ENCODE data around the gene BIRC7.

Gene BIRC7

DNA sequence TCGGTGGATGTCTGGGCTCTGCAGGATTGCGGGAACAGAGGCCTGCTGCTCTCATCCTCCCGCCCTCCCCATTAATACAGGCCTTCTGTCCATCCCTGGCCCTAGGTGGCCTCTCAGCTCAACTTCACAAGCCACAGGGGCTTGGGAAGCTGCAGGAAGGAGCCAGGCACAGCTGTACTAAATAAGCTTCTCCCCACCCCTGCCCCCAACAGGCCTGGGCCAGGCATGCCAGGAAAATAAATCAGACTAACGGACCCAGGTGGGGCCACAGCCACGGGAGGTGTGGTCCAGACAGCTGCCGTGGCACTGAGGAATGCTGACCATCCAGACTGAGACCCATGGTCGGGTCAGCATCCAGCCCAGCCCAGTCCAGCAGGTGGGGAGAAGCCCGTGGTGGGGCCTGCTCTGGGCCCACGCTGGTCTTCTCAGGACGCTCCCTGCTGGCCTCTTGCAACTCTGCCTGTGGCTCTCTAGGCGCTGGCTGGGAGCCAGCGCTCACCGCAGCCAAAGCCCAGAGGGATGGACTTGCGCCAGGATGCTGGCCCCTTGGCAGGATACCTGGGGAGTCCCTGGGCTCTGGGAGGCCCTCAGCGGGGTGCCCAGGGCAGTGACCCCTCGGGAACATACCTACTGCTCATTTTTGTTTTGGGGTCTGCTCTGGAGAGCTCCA lies 11.2 kb upstream of the BIRC7 start:
- no peak for DNase-seq (ENCODE audit: low read depth in 3 of 3)

DNA sequence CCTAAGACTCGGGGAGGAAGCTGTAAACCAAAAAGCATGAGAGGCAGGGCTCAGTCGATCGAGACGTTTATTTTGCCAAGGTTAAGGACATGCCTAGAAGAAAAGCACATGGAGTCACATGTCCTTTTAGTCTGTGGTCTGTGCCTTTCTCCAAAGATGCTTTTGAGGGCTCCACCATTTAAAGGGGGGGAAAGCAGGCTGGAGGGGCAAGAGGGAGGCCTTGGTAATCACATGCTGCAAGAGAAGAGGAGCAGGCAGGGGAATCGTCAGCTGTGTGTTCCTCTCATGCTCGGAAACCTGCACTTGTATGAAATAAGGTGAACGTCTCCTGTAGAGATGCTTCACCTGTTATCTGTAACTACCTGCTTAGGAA lies 10.6 kb upstream of the BIRC7 start:
- no peak for DNase-seq (ENCODE audit: low read depth in 3 of 3)

DNA sequence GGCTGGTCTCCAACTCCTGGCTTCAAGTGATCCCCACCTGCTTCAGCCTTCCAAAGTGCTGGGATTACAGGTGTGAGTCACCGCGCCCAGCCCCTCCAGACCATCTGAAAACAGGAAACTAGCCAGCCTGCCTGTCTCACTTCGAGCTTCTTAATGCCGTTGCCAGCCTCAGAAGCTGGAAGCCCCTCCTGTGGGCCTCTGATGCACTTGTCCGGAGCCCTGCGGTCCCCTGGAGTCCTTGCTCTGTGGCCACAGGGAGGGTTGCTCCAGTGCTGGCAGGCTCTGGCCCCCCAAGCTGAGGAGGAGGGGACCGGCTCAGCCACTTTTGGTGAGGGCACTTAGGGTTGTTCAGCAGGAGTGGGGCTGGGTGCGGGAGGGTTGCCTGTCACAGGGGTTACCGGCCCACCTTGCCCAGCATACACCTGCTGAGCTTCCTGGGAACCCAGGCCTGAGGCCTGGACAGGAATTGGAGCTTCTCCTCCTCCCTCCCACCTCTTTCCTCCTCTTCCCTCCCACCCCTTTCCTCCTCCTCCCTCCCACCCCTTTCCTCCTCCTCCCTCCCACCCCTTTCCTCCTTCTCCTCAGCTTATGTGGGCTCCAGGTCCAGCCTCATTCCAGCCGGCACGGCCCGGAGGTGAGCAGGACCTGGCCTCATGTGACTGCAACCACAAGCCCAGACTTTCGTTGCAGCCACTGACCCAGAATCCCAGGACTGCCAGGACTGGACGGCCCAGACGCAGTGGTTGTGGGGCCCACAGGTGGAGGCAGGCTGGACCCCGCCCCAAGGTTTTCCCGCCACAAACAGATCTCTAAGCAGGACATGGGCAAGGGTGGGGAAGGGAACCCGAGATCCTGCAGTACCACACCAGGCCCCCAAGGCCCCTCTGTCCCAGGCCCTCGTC lies 9.4 kb upstream of the BIRC7 start:
- DNase-seq (ENCODE audit: low read depth in 3 of 3): no peak

DNA sequence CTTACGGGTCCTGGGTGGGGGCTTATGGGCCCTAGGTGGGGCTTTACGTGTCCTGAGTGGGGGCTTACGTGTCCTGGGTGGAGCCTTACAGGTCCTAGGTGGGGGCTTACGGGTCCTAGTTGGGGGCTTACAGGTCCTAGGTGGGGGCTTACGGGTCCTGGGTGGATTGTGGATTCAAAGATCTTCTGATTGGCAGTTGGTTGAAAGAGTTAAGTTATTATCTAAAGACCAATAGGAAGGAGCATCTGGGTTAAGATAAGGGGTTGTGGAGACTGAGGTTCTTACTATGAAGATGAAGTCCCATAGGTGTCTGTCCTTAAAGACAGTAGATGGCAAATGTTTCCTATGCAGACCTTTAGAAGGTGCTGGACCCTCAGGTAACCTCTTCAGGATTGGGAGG lies 8.4 kb upstream of the BIRC7 start:
- DNase-seq (ENCODE audit: low read depth in 3 of 3): no peak

DNA sequence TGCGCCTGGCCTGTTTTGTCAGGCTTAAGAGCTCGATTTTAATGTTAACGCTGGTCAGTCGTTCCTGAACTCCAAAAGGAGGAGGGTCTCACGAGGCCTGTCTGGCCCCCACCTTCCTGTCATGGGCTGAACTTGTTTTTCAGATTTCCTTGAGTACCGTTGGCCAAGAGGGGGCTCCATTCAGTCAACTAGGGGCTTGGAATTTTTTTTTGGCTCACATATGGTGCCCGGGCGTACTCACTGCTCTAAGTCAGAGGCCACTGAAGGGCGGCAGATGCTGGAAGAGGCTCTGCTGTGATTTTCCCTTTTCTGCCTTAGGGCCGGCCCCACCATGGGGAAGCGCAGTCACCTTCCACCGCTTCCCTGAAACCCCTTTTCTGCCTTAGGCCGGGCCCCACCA lies 6.9 kb upstream of the BIRC7 start:
- DNase-seq (ENCODE audit: low read depth in 3 of 3): no peak

DNA sequence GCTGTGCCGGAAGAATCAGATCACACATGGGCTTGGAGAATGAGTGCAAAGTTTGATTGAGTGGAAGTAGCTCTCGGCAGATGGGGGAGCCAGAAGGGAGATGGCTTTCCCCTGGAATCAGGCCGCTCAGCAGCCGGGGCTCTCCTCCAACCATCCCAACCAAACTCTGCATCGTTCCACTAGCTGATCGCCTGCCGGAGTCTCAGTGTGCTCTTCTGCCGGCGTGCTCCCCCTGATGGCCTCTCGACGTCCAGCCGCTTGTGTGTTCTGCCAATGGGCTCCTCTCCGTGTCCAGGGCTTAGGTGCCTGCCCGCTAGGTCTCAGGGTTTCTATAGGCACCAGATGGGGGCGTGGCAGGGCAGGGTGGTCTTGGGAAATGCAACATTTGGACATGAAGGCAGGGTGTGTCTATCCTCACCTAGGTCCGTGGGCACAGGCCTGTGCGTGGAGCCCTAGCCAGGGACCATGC lies 4.9 kb upstream of the BIRC7 start:
- DNase-seq (ENCODE audit: low read depth in 3 of 3): no peak

DNA sequence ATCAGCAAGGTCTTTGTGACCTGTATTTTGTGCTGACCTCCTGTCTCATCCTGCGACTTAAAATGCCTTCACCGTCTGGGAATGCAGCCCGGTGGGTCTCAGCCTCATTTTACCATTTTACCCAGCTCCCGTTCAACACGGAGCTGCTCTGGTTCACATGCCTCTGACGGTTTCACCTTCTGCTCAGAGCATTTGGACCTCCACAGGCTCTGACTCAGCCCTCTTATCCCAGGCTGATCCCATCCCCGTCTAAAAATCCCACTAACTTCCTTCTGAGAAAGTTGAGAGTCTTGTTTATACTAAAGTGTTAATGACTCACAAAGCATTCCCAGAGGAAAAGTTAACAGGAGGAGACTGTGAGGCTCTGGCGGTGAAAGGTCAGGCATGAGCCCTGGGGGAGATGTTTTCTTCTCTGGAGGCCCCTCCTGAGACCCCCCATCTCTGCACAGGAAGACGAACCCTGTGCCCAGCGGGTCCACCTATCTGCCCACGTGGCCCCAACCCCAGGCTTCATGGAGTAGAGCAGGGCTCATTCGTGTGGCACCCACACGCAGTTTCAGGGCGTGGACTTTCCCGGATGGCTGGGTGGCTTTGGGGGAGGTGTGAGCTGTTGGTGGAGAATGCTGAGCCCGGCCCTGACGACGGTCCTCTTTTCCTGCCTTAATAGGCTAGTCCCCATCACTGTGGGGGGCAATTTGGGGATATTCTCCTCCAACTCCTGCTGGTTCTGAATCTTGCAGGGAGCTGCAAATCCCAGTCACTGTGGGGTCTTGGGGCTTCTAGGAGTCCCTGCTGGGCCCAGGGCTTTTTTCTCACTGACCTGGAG lies 3.3 kb upstream of the BIRC7 start:
- no peak for DNase-seq (ENCODE audit: low read depth in 3 of 3)

DNA sequence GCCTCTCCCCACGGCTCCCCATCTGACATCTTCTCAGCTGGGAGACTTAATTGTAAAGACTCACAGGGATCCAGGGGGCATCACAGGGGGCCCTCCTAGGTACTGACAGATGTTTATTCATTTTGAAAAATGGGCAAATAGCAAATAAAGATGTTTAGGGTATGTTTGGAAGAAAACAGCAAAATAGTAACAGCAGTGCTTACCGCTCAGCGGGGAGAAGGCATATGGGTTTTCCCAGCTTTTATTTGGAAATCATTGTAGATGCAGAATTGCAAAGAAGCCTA lies 2.7 kb upstream of the BIRC7 start:
- no peak for DNase-seq (ENCODE audit: low read depth in 3 of 3)

DNA sequence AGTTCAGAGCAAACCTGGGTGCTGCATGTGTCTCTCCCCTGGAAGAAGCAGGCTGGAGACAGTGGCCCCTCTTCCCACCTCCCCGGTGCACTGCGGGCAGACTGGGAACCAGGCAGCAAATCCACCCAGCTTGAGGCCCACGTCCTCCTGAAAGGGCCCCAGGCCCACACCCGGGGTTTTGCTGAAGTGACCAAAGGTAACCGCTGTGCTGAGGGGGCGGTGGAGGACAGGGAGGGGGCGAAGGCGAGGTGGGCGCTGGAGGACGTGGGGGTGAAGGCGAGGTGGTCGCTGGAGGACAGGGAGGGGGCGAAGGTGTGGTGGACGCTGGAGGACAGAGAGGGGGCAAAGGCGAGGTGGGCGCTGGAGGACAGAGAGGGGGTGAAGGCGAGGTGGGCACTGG lies 1.8 kb upstream of the BIRC7 start:
- DNase-seq (ENCODE audit: low read depth in 3 of 3): no peak

DNA sequence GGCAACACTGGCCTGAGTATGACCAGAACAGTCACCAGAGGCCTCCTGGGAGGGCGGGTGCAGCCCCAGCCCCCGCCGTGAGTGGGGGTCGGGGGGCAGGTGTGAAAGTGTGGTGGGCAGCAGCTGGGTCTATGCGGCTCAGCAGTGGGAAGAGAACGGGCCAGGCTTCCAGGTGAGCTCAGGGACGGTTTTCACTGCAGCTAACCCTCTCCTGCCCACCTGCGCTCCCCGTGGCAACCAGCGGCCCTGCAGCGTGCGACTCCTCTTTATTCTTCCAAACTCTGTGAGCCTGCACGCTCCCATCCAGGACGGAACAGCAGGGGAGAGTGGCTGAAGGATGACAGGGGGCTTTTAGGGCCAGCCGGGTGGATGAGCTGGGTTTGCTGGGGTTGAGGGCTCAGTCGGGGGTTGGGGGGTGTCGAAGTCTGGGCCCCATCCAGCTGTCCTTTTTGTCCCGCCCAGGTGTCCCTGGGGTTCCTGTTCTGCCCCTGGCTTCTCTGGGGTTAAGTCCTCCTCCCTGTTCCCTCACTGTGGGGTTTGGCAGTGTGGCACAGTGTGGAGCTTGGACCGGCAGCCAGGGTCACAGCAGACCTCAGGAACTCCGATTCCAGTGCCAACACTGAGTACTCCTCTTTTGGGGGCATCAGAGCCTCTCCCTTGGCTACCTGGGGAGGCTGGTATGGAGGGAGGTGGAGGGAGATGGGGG lies 859 bp upstream of the BIRC7 start:
- no peak for DNase-seq (ENCODE audit: low read depth in 3 of 3)

DNA sequence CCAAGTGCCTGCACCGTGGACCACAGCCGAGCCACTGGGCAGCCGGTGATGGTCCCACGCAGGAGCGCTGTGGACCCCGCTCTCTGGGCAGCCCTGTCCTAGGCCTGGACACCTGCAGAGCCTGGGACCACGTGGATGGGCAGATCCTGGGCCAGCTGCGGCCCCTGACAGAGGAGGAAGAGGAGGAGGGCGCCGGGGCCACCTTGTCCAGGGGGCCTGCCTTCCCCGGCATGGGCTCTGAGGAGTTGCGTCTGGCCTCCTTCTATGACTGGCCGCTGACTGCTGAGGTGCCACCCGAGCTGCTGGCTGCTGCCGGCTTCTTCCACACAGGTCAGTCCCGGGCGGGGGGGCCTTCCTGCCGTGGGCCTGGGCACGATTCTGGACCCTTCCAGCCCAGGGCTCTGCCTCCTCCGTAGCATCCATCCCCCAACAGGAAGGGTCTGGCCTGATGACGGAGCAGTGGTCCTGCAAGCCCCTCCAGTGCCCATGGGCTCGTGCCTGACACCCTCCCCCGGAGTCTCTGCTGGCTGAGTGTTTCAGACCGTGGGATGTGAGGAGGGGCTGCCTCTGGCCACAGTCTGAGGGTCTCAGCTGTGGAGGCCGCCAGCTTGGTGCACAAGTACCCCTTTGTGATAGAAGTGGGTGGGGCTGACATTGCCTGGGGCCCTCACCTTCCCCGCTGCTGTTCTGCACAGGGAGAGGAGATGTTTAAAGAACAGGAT lies 572 bp downstream of the BIRC7 start:
- DNase-seq (ENCODE audit: low read depth in 3 of 3): no peak

DNA sequence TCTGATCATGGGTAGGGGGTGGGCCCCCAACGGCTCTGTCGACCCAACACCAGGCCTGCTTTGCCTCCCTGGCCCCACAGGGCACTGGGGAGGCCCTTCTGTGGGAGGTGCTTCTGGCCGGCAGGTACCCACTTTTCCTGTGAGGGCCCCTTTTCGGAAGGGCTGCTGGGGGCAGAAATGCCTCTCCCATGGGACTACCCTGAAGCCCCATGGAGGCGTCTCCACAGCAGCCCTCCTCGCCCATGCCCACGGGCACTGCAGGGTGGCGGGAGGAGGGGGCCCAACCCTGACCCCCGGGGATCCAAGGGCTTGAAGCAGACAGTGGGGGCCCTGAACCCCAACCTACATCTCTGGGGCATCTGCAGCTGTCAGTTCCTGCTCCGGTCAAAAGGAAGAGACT lies 2.3 kb downstream of the BIRC7 start:
- DNase-seq (ENCODE audit: low read depth in 3 of 3): no peak

DNA sequence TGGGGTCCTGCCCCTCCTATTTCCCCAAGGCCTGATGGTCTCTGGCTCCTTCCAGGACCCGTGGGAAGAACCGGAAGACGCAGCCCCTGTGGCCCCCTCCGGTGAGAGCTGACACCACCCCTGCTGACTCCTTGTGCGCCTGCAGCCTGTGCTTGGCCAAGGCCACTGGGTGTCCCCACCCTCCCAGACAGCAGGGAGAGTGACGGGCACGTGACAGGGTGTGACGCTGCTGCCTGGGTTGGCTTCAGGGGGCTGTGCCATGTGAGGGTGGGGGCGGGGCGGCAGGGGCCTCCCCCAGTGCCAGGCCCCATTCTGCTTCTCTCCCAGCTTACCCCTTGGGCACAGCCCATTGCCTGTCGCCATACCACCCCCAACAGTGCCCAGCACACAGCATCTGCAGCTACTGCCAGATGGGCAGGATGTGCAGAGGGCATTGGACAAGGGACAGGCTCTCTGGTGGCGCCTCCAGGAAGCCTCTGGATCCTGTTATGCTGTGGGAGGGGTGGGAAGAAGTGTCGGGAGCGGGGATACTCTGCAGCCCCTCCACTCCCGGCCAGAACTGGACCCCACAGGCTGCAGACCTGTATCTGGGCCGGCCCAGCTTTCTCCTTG lies 2.9 kb downstream of the BIRC7 start:
- no peak for DNase-seq (ENCODE audit: low read depth in 3 of 3)

DNA sequence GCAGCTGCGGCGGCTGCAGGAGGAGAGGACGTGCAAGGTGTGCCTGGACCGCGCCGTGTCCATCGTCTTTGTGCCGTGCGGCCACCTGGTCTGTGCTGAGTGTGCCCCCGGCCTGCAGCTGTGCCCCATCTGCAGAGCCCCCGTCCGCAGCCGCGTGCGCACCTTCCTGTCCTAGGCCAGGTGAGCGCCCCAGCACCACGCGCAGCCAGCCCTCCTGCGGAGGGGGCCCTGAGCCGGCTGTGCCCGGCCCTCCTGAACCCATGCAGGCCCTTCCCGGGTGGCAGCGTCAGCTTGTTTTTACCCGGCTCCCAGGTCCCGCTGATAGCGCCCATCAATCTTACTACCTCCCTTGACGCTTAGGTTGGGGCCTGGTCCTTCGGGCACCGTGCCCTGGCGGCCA lies 3.7 kb downstream of the BIRC7 start:
- no peak for DNase-seq (ENCODE audit: low read depth in 3 of 3)

DNA sequence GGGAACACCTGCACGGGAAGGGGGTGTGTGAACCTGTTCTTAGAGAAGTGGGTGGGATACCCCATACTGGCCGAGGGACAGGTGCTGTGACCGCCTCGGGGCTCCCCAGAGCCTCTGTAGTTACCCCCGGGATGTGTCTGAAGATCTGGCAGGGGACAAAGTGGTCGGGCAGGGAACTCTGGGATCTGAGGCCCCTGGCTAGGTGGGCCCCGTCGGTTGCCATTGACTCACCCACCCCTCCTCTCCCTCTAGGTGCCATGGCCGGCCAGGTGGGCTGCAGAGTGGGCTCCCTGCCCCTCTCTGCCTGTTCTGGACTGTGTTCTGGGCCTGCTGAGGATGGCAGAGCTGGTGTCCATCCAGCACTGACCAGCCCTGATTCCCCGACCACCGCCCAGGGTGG lies 4.3 kb downstream of the BIRC7 start:
- no peak for DNase-seq (ENCODE audit: low read depth in 3 of 3)

DNA sequence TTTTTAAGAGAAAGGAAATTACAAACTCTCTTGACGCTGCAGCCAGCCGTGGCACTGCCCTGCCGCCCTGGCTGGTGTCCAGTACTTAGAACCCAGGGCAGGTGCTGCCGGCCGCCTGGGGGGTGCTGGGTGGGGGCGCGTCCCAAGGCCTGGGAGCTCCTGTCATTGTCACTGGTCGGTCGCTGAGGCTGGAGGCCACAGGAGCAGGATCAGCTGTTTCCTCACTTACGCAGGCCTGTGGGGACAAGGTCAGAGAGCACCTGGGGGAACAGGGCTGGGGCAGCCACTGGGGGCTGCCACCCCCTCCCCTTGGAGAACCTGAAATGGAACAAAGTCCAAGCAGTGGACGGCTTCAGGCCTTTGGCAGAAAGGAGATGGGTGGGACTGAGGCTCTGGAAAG lies 5.6 kb downstream of the BIRC7 start:
- DNase-seq (ENCODE audit: low read depth in 3 of 3): no peak

DNA sequence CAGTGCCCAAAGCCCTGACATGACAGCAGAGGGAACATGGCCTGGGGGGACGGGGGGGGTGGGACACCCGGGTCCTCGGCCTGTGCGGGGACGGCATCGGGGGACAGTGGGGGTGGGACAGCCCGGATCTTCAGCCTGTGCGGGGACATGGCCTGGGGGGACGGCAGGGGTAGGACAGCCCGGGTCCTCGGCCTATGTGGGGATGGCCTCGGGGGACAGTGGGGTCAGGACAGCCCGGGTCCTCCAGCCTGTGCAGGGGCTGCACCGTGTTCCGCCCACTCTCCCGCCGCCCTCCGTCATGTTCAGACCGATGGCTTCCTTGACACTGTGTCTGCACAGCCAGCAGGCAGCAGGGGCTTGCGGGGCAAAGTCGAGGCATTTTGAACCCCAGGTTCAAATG lies 7.0 kb downstream of the BIRC7 start:
- DNase-seq (ENCODE audit: low read depth in 3 of 3): no peak

DNA sequence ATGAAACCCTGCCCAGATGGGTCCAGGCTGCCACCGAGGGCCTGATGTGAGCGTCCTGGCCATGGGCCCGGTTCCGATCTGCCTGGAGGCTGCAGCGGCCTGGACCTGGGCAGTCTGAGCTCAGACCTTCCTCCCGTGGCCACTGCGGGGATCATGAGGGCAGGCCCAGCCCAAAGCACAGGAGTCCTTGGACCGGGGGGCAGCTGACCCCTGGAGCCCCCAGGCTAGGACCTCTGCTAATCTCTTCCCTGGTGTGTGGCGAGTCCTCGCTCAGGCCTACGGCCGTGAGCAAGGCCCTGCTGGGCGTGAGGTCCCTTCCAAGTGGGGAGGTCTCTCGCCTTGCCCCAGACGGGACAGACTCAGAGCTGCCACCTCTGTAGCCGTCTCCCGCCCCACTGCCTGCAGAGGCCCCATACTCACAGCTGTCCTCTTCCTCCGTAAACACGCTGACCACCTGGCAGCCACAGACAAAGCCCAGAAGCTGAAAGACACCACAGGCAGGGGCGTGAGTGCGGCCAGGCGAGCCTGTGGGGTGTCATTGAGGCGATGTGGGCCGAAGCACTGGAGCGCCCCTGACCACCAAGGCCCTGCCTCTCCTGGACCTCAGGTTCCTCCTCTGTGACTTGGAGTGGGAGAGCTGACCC lies 8.0 kb downstream of the BIRC7 start:
- DNase-seq (ENCODE audit: low read depth in 3 of 3): no peak

DNA sequence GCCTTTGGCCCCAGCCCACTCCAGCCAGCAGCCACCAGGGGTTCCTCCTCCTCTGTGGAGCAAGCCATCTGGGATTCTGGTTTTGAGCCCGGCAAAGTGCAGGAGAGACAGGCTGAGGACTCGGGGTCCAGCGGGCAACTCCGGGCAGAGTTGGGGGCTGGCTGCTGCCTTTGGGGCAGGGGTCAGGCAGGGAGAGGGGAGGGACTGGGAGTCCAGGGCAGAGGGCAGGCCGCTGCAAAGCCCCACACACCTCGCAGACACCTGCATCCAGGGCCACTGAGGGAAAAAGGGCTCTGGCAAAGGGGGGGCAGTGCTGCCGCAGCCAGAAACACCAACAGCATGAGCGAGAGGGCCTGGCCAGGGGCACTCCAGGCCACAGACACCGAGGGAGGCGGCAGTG lies 8.8 kb downstream of the BIRC7 start:
- no peak for DNase-seq (ENCODE audit: low read depth in 3 of 3)

DNA sequence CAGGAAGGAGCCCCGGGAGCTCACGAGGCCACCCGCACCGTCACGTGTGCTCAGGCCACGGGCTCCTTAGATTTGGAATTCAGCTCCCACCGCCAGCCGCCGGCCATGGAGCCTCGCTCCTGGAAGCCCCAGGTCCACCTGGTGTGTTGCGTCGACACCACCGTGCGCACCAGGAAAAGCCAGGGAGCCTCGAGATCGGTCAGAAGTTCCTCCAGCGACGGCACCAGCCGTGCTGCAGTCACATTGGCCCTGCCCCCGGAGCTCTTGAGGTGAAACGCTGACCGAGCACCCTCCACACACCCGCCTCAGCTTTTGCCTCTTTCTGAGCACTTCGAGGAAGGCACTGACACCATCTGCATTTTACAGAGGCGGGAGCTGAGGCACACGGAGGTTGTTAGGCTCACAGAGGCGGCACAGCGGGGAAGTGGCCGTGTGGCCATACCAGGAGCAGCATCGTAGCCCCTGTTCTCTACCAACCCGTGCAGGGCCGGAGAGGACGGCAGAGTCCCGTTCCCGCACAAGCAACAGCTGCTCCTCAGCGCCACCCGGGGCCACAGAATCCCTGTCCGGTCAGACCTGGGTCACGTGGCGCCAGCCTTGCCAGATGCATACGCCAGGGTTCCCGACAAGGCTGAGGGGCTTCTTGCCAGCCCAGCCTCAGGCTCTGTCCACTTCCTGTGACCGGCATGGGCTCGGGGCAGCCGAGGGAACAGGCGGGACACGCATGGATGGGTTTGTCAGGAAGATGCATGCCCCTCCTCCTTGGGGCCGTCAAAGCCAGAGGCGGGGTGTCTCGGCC lies 11.0 kb downstream of the BIRC7 start:
- no peak for DNase-seq (ENCODE audit: low read depth in 3 of 3)
